HG03280 (cell line): ENCODE measurements around the gene MRPL10.

Experiments used
- ATAC-seq: cut with Tn5 transposase; IDR thresholded peaks from one replicate; pipeline ENCODE4 v1.9.1; 2021; ENCODE audit warnings: mild to moderate bottlenecking, moderate library complexity; ENCODE audit not compliant: unreplicated experiment

MRPL10 gene

GRCh38 chr17:47840742-47841487, 9.6 kb upstream of the MRPL10 start, which contains the start of gene SCRN2:
Gene SCRN2, minus strand, starts transcription at chr17:47841273. Its CDS starts 430 bp downstream, at chr17:47840843.
- ATAC-seq, result peak; percentile 79

GRCh38 chr17:47840001-47840741, 8.8 kb upstream of the MRPL10 start:
- ATAC-seq, result no peak

GRCh38 chr17:47839071-47839470, 7.7 kb upstream of the MRPL10 start:
- no peak for ATAC-seq

GRCh38 chr17:47838636-47839035, 7.3 kb upstream of the MRPL10 start:
- no peak for ATAC-seq

- no peak for ATAC-seq
These were observed 6.2 kb upstream of the MRPL10 start for GRCh38 chr17:47837401-47838039.

- no peak for ATAC-seq
These were observed 5.3 kb upstream of the MRPL10 start for GRCh38 chr17:47836601-47837000.

GRCh38 chr17:47834756-47835155, 3.4 kb upstream of the MRPL10 start:
- no peak for ATAC-seq

- ATAC-seq, result no peak
These were observed 590 bp upstream of the MRPL10 start for GRCh38 chr17:47831934-47832327.

- ATAC-seq, result no peak
These were observed 842 bp downstream of the MRPL10 start for GRCh38 chr17:47830396-47831002.

GRCh38 chr17:47829870-47830269, 1.5 kb downstream of the MRPL10 start:
- no peak for ATAC-seq

- no peak for ATAC-seq
These were observed 7.8 kb downstream of the MRPL10 start for GRCh38 chr17:47823519-47823918.

- no peak for ATAC-seq
These were observed 8.6 kb downstream of the MRPL10 start for GRCh38 chr17:47822785-47823184.

- peak; percentile 77 for ATAC-seq
These were observed 9.6 kb downstream of the MRPL10 start, which contains the start of gene OSBPL7 for GRCh38 chr17:47821424-47822391. Gene OSBPL7, minus strand, starts transcription at chr17:47821794. Its CDS starts 1,516 bp downstream, at chr17:47820278.

- ATAC-seq, result no peak
These were observed 10.3 kb downstream of the MRPL10 start for GRCh38 chr17:47821031-47821423.

- no peak for ATAC-seq
These were observed 11.1 kb downstream of the MRPL10 start for GRCh38 chr17:47820033-47820789.

GRCh38 chr17:47819475-47819874, 11.9 kb downstream of the MRPL10 start:
- ATAC-seq, result no peak

- no peak for ATAC-seq
These were observed 13.2 kb downstream of the MRPL10 start for GRCh38 chr17:47818002-47818695.

GRCh38 chr17:47816947-47817346, 14.4 kb downstream of the MRPL10 start:
- no peak for ATAC-seq
